GM12878 (cell line): Measurements from ENCODE around the gene SHANK1. TPM values are rescaled to one million over a fixed set of nuclear protein-coding genes. Genes with fewer than 3 reads are reported as not detected.

Source experiments
- ATAC-seq: fragments of 200-7000 bp; cut with Tn5 transposase; 3 replicates; pipeline ENCODE4 v1.9.1; 2020; ENCODE audit warnings: mild to moderate bottlenecking, moderate library complexity
- BruUV-seq: library from RNA; stranded (reverse); fragments of 400-500 nt; replicated peaks from 2 replicates; lab custom pipeline; 2021; lab: Mats Ljungman, UMichigan
- CTCF ChIA-PET: fragments of 300-600 bp; sonication (Branson Sonifier 250); formaldehyde crosslinking; extraction: SDS; loops from one replicate; lab custom pipeline; 2021; ENCODE audit warnings: inconsistent platforms; lab: Yijun Ruan, JAX
- POLR2A ChIA-PET: fragments of 350-600 bp; formaldehyde crosslinking; extraction: SDS; loops from one replicate; lab custom pipeline; 2021; ENCODE audit warnings: inconsistent platforms; lab: Charles Lee
- RAD21 ChIA-PET: fragments of 300-600 bp; sonication (Branson Sonifier 250); formaldehyde crosslinking; loops from one replicate; lab custom pipeline; 2023; ENCODE audit warnings: antibody characterized with exemption; ENCODE audit not compliant: unreplicated experiment; lab: Charles Lee
- SMC1A ChIA-PET: fragments of 300-600 bp; sonication (Branson Sonifier 250); formaldehyde crosslinking; loops from one replicate; lab custom pipeline; 2023; ENCODE audit not compliant: unreplicated experiment, uncharacterized antibody; lab: Charles Lee
- DNase-seq: peaks from one replicate; pipeline ENCODE4 v3.0.0-alpha.2; 2011; ENCODE audit warnings: low read depth, low spot score
- FAIRE-seq: peaks from 3 replicates; lab custom pipeline; 2011; peaks lifted over from hg19 to GRCh38; lab: Jason Lieb, UNC
- H2AFZ ChIP-seq: 2 replicates; pipeline ENCODE4 v1.6.0; 2011; ENCODE audit warnings: low read depth, low read length, control low read depth; ENCODE audit not compliant: control insufficient read depth
- H3K27ac ChIP-seq: 2 replicates; pipeline ENCODE4 v1.5.1; 2011; ENCODE audit warnings: control low read depth; ENCODE audit not compliant: control insufficient read depth, insufficient read depth
- H3K27me3 ChIP-seq, 2 experiments: replicated peaks in 1 of 2; 2 replicates each; pipeline versions ENCODE4 v1.6.0 to v1.6.1; 2011; ENCODE audit warnings: low read length in 1 of 2; ENCODE audit not compliant: control insufficient read depth in 2 of 2, insufficient read depth in 2 of 2
- H3K36me3 ChIP-seq, 2 experiments: 2 replicates each; pipeline ENCODE4 v1.5.1; 2011; ENCODE audit warnings: low read length in 1 of 2; ENCODE audit not compliant: control insufficient read depth in 2 of 2, insufficient read depth in 2 of 2
- H3K4me1 ChIP-seq: 2 replicates; pipeline ENCODE4 v1.6.1; 2011; ENCODE audit warnings: mild to moderate bottlenecking, low read length, moderate library complexity, mixed read lengths; ENCODE audit not compliant: control insufficient read depth, insufficient read depth
- H3K4me2 ChIP-seq: 2 replicates; pipeline ENCODE4 v1.6.0; 2011; ENCODE audit warnings: control low read depth; ENCODE audit not compliant: control insufficient read depth, insufficient read depth
- H3K4me3 ChIP-seq: fragments of 200-600 bp; sonication (generic); 2 replicates; pipeline ENCODE4 v1.5.1; 2016
- H3K79me2 ChIP-seq: 2 replicates; pipeline ENCODE4 v1.6.0; 2011; ENCODE audit warnings: low read length; ENCODE audit not compliant: control insufficient read depth, insufficient read depth
- H3K9ac ChIP-seq: 2 replicates; pipeline ENCODE4 v1.8.0; 2011; ENCODE audit warnings: low read length, control low read depth, mixed read lengths; ENCODE audit not compliant: control insufficient read depth, insufficient read depth
- H3K9me3 ChIP-seq: replicated peaks from 3 replicates; pipeline ENCODE4 v1.5.1; 2011; ENCODE audit warnings: mild to moderate bottlenecking, low read length; ENCODE audit not compliant: control insufficient read depth, insufficient read depth
- H4K20me1 ChIP-seq: 2 replicates; pipeline ENCODE4 v1.6.0; 2011; ENCODE audit not compliant: control insufficient read depth, insufficient read depth
- IKZF1 ChIP-seq: fragments of 450-650 bp; conservative IDR thresholded peaks from 2 replicates; pipeline ENCODE4 v1.6.1; 2017; ENCODE audit warnings: antibody characterized with exemption, mild to moderate bottlenecking
- JUND ChIP-seq: IDR thresholded peaks from 2 replicates; pipeline ENCODE4 v1.6.1; 2012; ENCODE audit warnings: low read depth, mild to moderate bottlenecking, low read length, improper control_type of control experiment, moderate library complexity
- MAX ChIP-seq: IDR thresholded peaks from 2 replicates; pipeline ENCODE4 v1.6.1; 2012; ENCODE audit warnings: low read depth, low read length, improper control_type of control experiment
- NFYA ChIP-seq: IDR thresholded peaks from 2 replicates; pipeline ENCODE4 v1.6.1; 2011; ENCODE audit warnings: low read depth, mild to moderate bottlenecking, low read length, improper control_type of control experiment, borderline replicate concordance
- PKNOX1 ChIP-seq: fragments of 450-650 bp; IDR thresholded peaks from 2 replicates; pipeline ENCODE4 v1.6.1; 2016; ENCODE audit warnings: mild to moderate bottlenecking
- RFX5 ChIP-seq: IDR thresholded peaks from 2 replicates; pipeline ENCODE4 v1.6.1; 2011; ENCODE audit warnings: low read depth, low read length, improper control_type of control experiment
- RUNX3 ChIP-seq: IDR thresholded peaks from 2 replicates; pipeline ENCODE4 v1.6.1; 2012; ENCODE audit warnings: low read length, inconsistent platforms
- TARDBP ChIP-seq: IDR thresholded peaks from 2 replicates; pipeline ENCODE4 v1.6.1; 2016; ENCODE audit warnings: borderline replicate concordance
- ZNF24 ChIP-seq: fragments of 450-650 bp; IDR thresholded peaks from 2 replicates; pipeline ENCODE4 v1.6.1; 2017; ENCODE audit warnings: antibody characterized with exemption, mild to moderate bottlenecking
- WGBS: methylation state at CpG from one replicate; pipeline ENCODE4 v1.1.6; 2016; ENCODE audit warnings: low lambda C conversion rate; ENCODE audit not compliant: insufficient replicate concordance, insufficient coverage; ENCODE audit errors: missing lambda C conversion rate; 5-methylcytosine and 5-hydroxymethylcytosine counted together
- in situ Hi-C: fragments of 300-500 bp; cut with MboI; formaldehyde crosslinking; loops from 9 replicates; pipeline ENCODE4 v1.14.3; 2018; ENCODE audit warnings: mixed read lengths
- intact Hi-C: fragments of 100-400 bp; cut with micrococcal nuclease; formaldehyde crosslinking; loops from one replicate; pipeline ENCODE4 v1.14.2; 2022; ENCODE audit not compliant: unreplicated experiment
- polyA plus RNA-seq, 11 experiments: library from polyadenylated mRNA; depleted of rRNA in 4 of 11; unstranded in 6 of 11; stranded (reverse) in 5 of 11; fragments of >200 nt; fragmentation: Nextera tagmentation in 4 of 11; fragmentation: Illumina TruSeq in 1 of 11; extraction: Ambion mirVana in 4 of 11; extraction: Trizol in 1 of 11; gene quantifications; 1 replicate in 1 of 11; 2 replicates in 10 of 11; pipeline versions ENCODE4 v1.2.1 to v1.2.3, GENCODE V29; 2011 to 2016; ENCODE audit warnings: inconsistent platforms in 2 of 11, missing spikeins in 2 of 11, low read depth in 1 of 11
- total RNA-seq, 4 experiments: library from RNA; depleted of rRNA in 3 of 4; stranded (reverse); fragments of >200 nt in 3 of 4; fragmentation: Illumina TruSeq in 1 of 4; extraction: Trizol in 1 of 4; gene quantifications; 2 replicates each; pipeline versions ENCODE4 v1.2.1 to v1.2.3, GENCODE V29; 2013 to 2021
- TF ChIP-seq, protein P1 (sequence below): fragments of 150-350 bp; IDR thresholded peaks from 2 replicates; pipeline ENCODE4 v1.6.1; 2014; ENCODE audit warnings: mild to moderate bottlenecking, low read depth, low read length
- TF ChIP-seq, protein P2 (sequence below): fragments of 450-650 bp; IDR thresholded peaks from 2 replicates; pipeline ENCODE4 v1.6.1; 2018; ENCODE audit warnings: borderline replicate concordance, mild to moderate bottlenecking; ENCODE audit not compliant: partially characterized antibody
- TF ChIP-seq, protein P3 (sequence below): fragments of 450-650 bp; IDR thresholded peaks from 2 replicates; pipeline ENCODE4 v1.6.1; 2016; ENCODE audit warnings: mild to moderate bottlenecking, moderate library complexity, borderline replicate concordance

The SHANK1 gene
- total and polyA plus RNA-seq, 10 of the 15 experiments (the other 5 are each of a cell fraction or from before 2014, with no cell fraction given), result not detected

- Histone ChIP-seq H4K20me1 (no peaks in the 10 kb centered on the region), H3K4me1 (peaks cover 2% of the 10 kb centered on the region; the same call in 1 of the 2 replicates), H2AFZ (peak overlapping the region; percentile 72), H3K36me3 (no peaks in the 10 kb centered on the region), H3K9ac (no peak overlapping the region), H3K9me3 (no peaks in the 10 kb centered on the region; the same call in 1 of the 3 replicates), H3K79me2 (no peaks in the 10 kb centered on the region), H3K27me3 (no peaks in the 10 kb centered on the region), H3K4me3 (no peak overlapping the region), H3K27ac (peak overlapping the region; percentile 44; the same call in 1 of the 2 replicates), H3K4me2 (peak overlapping the region; percentile 55; the same call in 1 of the 2 replicates)
- DNase-seq, result peak; percentile 61
- peak; percentile 99 for ATAC-seq
- 9% methylated on average over 21 of the region's 23 CpGs for WGBS
- CTCF ChIA-PET, result no interaction called here
- intact Hi-C loops, result no loop called here
- RAD21 ChIA-PET, result no interaction called here
- peak; percentile 83 for FAIRE-seq
- POLR2A ChIA-PET, result interaction anchor here (0.6 to 0.9 kb wide), 2 partner anchors 10 to 1956 kb away, joined by 4 to 5 read pairs; no protein-coding TSS in a partner anchor
- in situ Hi-C loops, result no loop called here
- SMC1A ChIA-PET, result no interaction called here
- BruUV-seq, result no TSS peak
- peak; percentile 67 for TF ChIP-seq NFYA
- TF ChIP-seq, protein P1, sequence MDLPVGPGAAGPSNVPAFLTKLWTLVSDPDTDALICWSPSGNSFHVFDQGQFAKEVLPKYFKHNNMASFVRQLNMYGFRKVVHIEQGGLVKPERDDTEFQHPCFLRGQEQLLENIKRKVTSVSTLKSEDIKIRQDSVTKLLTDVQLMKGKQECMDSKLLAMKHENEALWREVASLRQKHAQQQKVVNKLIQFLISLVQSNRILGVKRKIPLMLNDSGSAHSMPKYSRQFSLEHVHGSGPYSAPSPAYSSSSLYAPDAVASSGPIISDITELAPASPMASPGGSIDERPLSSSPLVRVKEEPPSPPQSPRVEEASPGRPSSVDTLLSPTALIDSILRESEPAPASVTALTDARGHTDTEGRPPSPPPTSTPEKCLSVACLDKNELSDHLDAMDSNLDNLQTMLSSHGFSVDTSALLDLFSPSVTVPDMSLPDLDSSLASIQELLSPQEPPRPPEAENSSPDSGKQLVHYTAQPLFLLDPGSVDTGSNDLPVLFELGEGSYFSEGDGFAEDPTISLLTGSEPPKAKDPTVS, result no peak
- no peak for TF ChIP-seq TARDBP
- TF ChIP-seq, protein P2, sequence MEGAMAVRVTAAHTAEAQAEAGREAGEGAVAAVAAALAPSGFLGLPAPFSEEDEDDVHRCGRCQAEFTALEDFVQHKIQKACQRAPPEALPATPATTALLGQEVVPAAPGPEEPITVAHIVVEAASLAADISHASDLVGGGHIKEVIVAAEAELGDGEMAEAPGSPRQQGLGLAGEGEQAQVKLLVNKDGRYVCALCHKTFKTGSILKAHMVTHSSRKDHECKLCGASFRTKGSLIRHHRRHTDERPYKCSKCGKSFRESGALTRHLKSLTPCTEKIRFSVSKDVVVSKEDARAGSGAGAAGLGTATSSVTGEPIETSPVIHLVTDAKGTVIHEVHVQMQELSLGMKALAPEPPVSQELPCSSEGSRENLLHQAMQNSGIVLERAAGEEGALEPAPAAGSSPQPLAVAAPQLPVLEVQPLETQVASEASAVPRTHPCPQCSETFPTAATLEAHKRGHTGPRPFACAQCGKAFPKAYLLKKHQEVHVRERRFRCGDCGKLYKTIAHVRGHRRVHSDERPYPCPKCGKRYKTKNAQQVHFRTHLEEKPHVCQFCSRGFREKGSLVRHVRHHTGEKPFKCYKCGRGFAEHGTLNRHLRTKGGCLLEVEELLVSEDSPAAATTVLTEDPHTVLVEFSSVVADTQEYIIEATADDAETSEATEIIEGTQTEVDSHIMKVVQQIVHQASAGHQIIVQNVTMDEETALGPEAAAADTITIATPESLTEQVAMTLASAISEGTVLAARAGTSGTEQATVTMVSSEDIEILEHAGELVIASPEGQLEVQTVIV, result no peak
- TF ChIP-seq ZNF24, result no peak
- TF ChIP-seq MAX, result peak; percentile 68; the same call in 1 of the 2 replicates
- TF ChIP-seq, protein P3, sequence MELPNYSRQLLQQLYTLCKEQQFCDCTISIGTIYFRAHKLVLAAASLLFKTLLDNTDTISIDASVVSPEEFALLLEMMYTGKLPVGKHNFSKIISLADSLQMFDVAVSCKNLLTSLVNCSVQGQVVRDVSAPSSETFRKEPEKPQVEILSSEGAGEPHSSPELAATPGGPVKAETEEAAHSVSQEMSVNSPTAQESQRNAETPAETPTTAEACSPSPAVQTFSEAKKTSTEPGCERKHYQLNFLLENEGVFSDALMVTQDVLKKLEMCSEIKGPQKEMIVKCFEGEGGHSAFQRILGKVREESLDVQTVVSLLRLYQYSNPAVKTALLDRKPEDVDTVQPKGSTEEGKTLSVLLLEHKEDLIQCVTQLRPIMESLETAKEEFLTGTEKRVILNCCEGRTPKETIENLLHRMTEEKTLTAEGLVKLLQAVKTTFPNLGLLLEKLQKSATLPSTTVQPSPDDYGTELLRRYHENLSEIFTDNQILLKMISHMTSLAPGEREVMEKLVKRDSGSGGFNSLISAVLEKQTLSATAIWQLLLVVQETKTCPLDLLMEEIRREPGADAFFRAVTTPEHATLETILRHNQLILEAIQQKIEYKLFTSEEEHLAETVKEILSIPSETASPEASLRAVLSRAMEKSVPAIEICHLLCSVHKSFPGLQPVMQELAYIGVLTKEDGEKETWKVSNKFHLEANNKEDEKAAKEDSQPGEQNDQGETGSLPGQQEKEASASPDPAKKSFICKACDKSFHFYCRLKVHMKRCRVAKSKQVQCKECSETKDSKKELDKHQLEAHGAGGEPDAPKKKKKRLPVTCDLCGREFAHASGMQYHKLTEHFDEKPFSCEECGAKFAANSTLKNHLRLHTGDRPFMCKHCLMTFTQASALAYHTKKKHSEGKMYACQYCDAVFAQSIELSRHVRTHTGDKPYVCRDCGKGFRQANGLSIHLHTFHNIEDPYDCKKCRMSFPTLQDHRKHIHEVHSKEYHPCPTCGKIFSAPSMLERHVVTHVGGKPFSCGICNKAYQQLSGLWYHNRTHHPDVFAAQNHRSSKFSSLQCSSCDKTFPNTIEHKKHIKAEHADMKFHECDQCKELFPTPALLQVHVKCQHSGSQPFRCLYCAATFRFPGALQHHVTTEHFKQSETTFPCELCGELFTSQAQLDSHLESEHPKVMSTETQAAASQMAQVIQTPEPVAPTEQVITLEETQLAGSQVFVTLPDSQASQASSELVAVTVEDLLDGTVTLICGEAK, result no peak
- TF ChIP-seq PKNOX1, result peak; percentile 85
- peak; percentile 38 for TF ChIP-seq IKZF1
- TF ChIP-seq RUNX3, result no peak
- 0 out of 2 replicates have a peak, but pooled peaks have one; percentile 34 for TF ChIP-seq JUND
- peak; percentile 100 for TF ChIP-seq RFX5
Measured at GRCh38 chr19:50679177-50680125, 40.2 kb downstream of the SHANK1 start.
